Measurements from ENCODE around the gene PSME2. TPM values are rescaled to one million over a fixed set of nuclear protein-coding genes. Genes with fewer than 3 reads are reported as not detected.

Gene PSME2
- total RNA-seq, 4 donors from 2014 or later = 31.3 to 66.6 (median 47.5) TPM

- Histone ChIP-seq H3K4me1 (no peaks in the 10 kb centered on the region), H3K36me3 (peaks cover 55 to 65% of the 10 kb centered on the region in 2 donors), H3K4me3 (replicated peaks in 1 of 3) (no peak overlapping the region), H3K9me3 (no peaks in the 10 kb centered on the region), H3K27ac (no peak overlapping the region), H3K27me3 (no peaks in the 10 kb centered on the region)
- 94 to 96% methylated on average over 4 of the region's 4 CpGs for WGBS, 2 donors
- intact Hi-C loops (cut with DNase I) = no loop called here
- TF ChIP-seq CTCF (IDR thresholded peaks at IDR 0.05) (no peak), POLR2A (IDR thresholded peaks at IDR 0.05) (no peak)
- no peak for DNase-seq
Measured at GRCh38 chr14:24122416-24122815, 24.0 kb downstream of the PSME2 start.

- TF ChIP-seq CTCF (IDR thresholded peaks at IDR 0.05) = no peak
- no peak for TF ChIP-seq POLR2A (IDR thresholded peaks at IDR 0.05)
- Histone ChIP-seq H3K4me1 (peaks cover 6 to 10% of the 10 kb centered on the region in 2 donors), H3K27ac (no peak overlapping the region), H3K27me3 (no peaks in the 10 kb centered on the region), H3K9me3 (no peaks in the 10 kb centered on the region), H3K4me3 (replicated peaks in 1 of 3) (no peak overlapping the region), H3K36me3 (peaks cover 55 to 69% of the 10 kb centered on the region in 2 donors)
- WGBS, 2 donors = 94 to 96% methylated on average over 8 of the region's 8 CpGs
- intact Hi-C loops (cut with DNase I) = no loop called here
- no peak for DNase-seq
Measured at GRCh38 chr14:24121210-24121609, 25.2 kb downstream of the PSME2 start.

GRCh38 chr14:24119691-24120090 lies 26.7 kb downstream of the PSME2 start:
- H3K9me3 ChIP-seq = no peaks in the 10 kb centered on the region
- H3K27ac ChIP-seq = no peak overlapping the region
- no peaks in the 10 kb centered on the region for H3K27me3 ChIP-seq
- DNase-seq = no peak
- peaks cover 13 to 14% of the 10 kb centered on the region in 2 donors for H3K4me1 ChIP-seq
- intact Hi-C loops (cut with DNase I) = no loop called here
- 98 to 99% methylated on average over 6 of the region's 6 CpGs for WGBS, 2 donors
- H3K36me3 ChIP-seq = peaks cover 55 to 69% of the 10 kb centered on the region in 2 donors
- no peak for TF ChIP-seq CTCF (IDR thresholded peaks at IDR 0.05)
- no peak for TF ChIP-seq POLR2A (IDR thresholded peaks at IDR 0.05)
- no peak overlapping the region for H3K4me3 ChIP-seq (replicated peaks in 1 of 3)

DNA sequence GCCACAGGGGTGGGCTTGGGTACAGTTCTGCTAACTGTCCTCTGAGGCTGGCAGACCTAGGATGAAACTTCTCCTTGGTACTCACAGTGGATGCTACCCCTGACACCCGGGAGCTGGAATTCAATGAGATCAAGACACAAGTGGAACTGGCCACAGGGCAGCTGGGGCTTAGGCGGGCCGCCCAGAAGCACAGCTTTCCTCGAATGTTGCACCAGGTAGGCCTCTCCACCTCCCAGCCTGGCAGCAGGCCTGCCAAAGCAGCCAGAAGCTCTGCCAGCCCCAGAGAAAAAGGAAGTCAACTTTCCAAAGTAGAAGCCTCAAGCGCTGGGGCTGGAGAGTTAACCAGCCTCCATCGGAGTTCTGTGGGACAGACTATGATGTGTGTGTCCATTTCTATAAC lies 29.2 kb downstream of the PSME2 start:
- Histone ChIP-seq H3K27me3 (no peaks in the 10 kb centered on the region), H3K9me3 (no peaks in the 10 kb centered on the region), H3K4me3 (replicated peaks in 1 of 3) (no peak overlapping the region), H3K4me1 (peaks cover 13 to 14% of the 10 kb centered on the region in 2 donors), H3K36me3 (peaks cover 40 to 47% of the 10 kb centered on the region in 2 donors), H3K27ac (no peak overlapping the region)
- intact Hi-C loops (cut with DNase I) = no loop called here
- TF ChIP-seq POLR2A (IDR thresholded peaks at IDR 0.05) (no peak), CTCF (IDR thresholded peaks at IDR 0.05) (no peak)
- DNase-seq = no peak
- WGBS, 2 donors = 90% methylated on average over 6 of the region's 6 CpGs

GRCh38 chr14:24116128-24116814 lies 30.1 kb downstream of the PSME2 start:
- no peak for TF ChIP-seq CTCF (IDR thresholded peaks at IDR 0.05)
- TF ChIP-seq POLR2A (IDR thresholded peaks at IDR 0.05) = no peak
- intact Hi-C loops (cut with DNase I) = no loop called here
- DNase-seq = no peak
- no peaks in the 10 kb centered on the region for H3K9me3 ChIP-seq
- H3K27me3 ChIP-seq = no peaks in the 10 kb centered on the region
- H3K4me1 ChIP-seq = peaks cover 13 to 14% of the 10 kb centered on the region in 2 donors
- peak overlapping the region in 2 of 3 donors; percentile 60 to 63 for H3K4me3 ChIP-seq (replicated peaks in 1 of 3)
- 58 to 76% methylated on average over 6 of the region's 6 CpGs for WGBS, 2 donors
- H3K27ac ChIP-seq = no peak overlapping the region
- peaks cover 31 to 38% of the 10 kb centered on the region in 2 donors for H3K36me3 ChIP-seq
